HepG2 (cell line): ENCODE results near the gene ADGRE2. TPM values are rescaled to one million over a fixed set of nuclear protein-coding genes. Genes with fewer than 3 reads are reported as not detected.

Source experiments
- ATAC-seq: fragments of 200-7000 bp; cut with Tn5 transposase; 3 replicates; pipeline ENCODE4 v1.9.1; 2020; ENCODE audit warnings: mild to moderate bottlenecking, moderate library complexity
- BruUV-seq: library from RNA; stranded (reverse); fragments of 400-500 nt; replicated peaks from 2 replicates; lab custom pipeline; 2021; lab: Mats Ljungman, UMichigan
- CTCF ChIA-PET: fragments of 300-600 bp; formaldehyde crosslinking; extraction: SDS; loops from one replicate; lab custom pipeline; 2021; ENCODE audit warnings: low total read pairs, inconsistent platforms, low intra/inter-chr PET ratio; lab: Yijun Ruan, JAX
- POLR2A ChIA-PET: fragments of 350-600 bp; sonication (Branson Sonifier 250); formaldehyde crosslinking; loops from one replicate; lab custom pipeline; 2020; ENCODE audit warnings: antibody characterized with exemption, inconsistent platforms; lab: Yijun Ruan, JAX
- DNase-seq: peaks from one replicate; pipeline ENCODE4 v3.0.0-alpha.2; 2015; ENCODE audit warnings: low spot score
- FAIRE-seq: peaks from 3 replicates; lab custom pipeline; 2011; peaks lifted over from hg19 to GRCh38; lab: Jason Lieb, UNC
- H2AFZ ChIP-seq: one replicate; pipeline ENCODE4 v1.6.1; 2011; ENCODE audit warnings: low read length, inconsistent platforms
- H3K27ac ChIP-seq: fragments of 300-600 bp; 3 replicates; pipeline ENCODE4 v1.8.0; 2011; ENCODE audit warnings: mixed run types, mild to moderate bottlenecking, mixed read lengths, low read length, inconsistent platforms; ENCODE audit not compliant: insufficient read depth; ENCODE audit errors: extremely low read length
- H3K27me3 ChIP-seq, 2 experiments: fragments of 200-600 bp in 1 of 2; 2 replicates in 1 of 2; 3 replicates in 1 of 2; pipeline versions ENCODE4 v1.6.0 to v1.8.0; 2011; ENCODE audit warnings: low read length in 2 of 2, mild to moderate bottlenecking in 2 of 2, moderate library complexity in 2 of 2, inconsistent platforms in 1 of 2; ENCODE audit not compliant: insufficient read depth in 2 of 2, control insufficient read depth in 1 of 2
- H3K36me3 ChIP-seq, 2 experiments: fragments of 200-600 bp in 1 of 2; replicated peaks in 1 of 2; 2 replicates in 1 of 2; 3 replicates in 1 of 2; pipeline versions ENCODE4 v1.5.1 to v1.8.0; 2011; ENCODE audit warnings: low read length in 2 of 2, inconsistent platforms in 1 of 2; ENCODE audit not compliant: insufficient read depth in 2 of 2, control insufficient read depth in 1 of 2
- H3K4me1 ChIP-seq: 2 replicates; pipeline ENCODE4 v1.5.1; 2012; ENCODE audit warnings: low read length, inconsistent platforms; ENCODE audit not compliant: insufficient read depth
- H3K4me2 ChIP-seq: 2 replicates; pipeline ENCODE4 v1.6.0; 2011; ENCODE audit warnings: low read depth, low read length, inconsistent platforms
- H3K4me3 ChIP-seq, 3 experiments: fragments of 200-600 bp in 1 of 3; sonication (generic), shearing (Covaris generic) in 1 of 3; replicated peaks in 1 of 3; 2 replicates each; pipeline ENCODE4 v1.5.1; 2011 to 2016; ENCODE audit warnings: low read length in 3 of 3, inconsistent platforms in 2 of 3, low read depth in 2 of 3, mild to moderate bottlenecking in 2 of 3, control low read depth in 1 of 3, mixed read lengths in 1 of 3; ENCODE audit not compliant: insufficient read depth in 1 of 3
- H3K79me2 ChIP-seq: one replicate; pipeline ENCODE4 v1.6.1; 2011; ENCODE audit warnings: low read length, inconsistent platforms; ENCODE audit not compliant: insufficient read depth
- H3K9ac ChIP-seq: 2 replicates; pipeline ENCODE4 v1.6.0; 2011; ENCODE audit warnings: mild to moderate bottlenecking, low read depth, low read length, inconsistent platforms; ENCODE audit not compliant: insufficient read depth
- H3K9me3 ChIP-seq: 2 replicates; pipeline ENCODE4 v1.5.1; 2012; ENCODE audit warnings: mild to moderate bottlenecking, low read length
- H4K20me1 ChIP-seq: 2 replicates; pipeline ENCODE4 v1.6.0; 2011; ENCODE audit warnings: inconsistent platforms, mild to moderate bottlenecking, low read length, moderate library complexity; ENCODE audit not compliant: insufficient read depth
- CHD4 ChIP-seq: fragments of 200-600 bp; sonication (generic); IDR thresholded peaks from 2 replicates; pipeline ENCODE4 v1.7.0; 2017; ENCODE audit warnings: mild to moderate bottlenecking, low read length, borderline replicate concordance
- PLSCR1 ChIP-seq: sonication (generic); formaldehyde crosslinking; IDR thresholded peaks from 2 replicates; pipeline ENCODE4 v1.5.0; 2020; ENCODE audit warnings: missing genetic modification reagents, mild to moderate bottlenecking, borderline replicate concordance
- TCF7L2 ChIP-seq: IDR thresholded peaks from 2 replicates; pipeline ENCODE4 v1.6.1; 2011; ENCODE audit warnings: mild to moderate bottlenecking, low read depth, low read length, moderate library complexity
- XRCC5 ChIP-seq: fragments of 200-400 bp; formaldehyde crosslinking; optimal IDR thresholded peaks from 2 replicates; pipeline ENCODE3; 2017; ENCODE audit warnings: mild to moderate bottlenecking, low read length
- WGBS: methylation state at CpG from one replicate; pipeline ENCODE4 v1.1.6; 2017; ENCODE audit warnings: low lambda C conversion rate; 5-methylcytosine and 5-hydroxymethylcytosine counted together
- in situ Hi-C: cut with HindIII; loops from 2 replicates; pipeline ENCODE4 v1.10.0; 2017; ENCODE audit warnings: low pct_unique_long_range_greater_than_20kb; ENCODE audit not compliant: extremely low pct_ligation_motif_present
- intact Hi-C: fragments of 100-400 bp; cut with micrococcal nuclease; formaldehyde crosslinking; loops from one replicate; pipeline ENCODE4 v1.10.0; 2022; ENCODE audit not compliant: unreplicated experiment
- polyA plus RNA-seq, 8 experiments: library from polyadenylated mRNA; depleted of rRNA in 3 of 8; stranded (reverse) in 7 of 8; unstranded in 1 of 8; fragments of >200 nt; fragmentation: Illumina TruSeq in 4 of 8; extraction: Trizol in 4 of 8; gene quantifications; 2 replicates each; pipeline versions ENCODE4 v1.2.1 to v1.2.3, GENCODE V29; 2011 to 2016; ENCODE audit warnings: low read depth in 4 of 8, missing spikeins in 1 of 8, mixed read lengths in 1 of 8; ENCODE audit not compliant: insufficient read depth in 1 of 8
- total RNA-seq, 5 experiments: library from RNA; depleted of rRNA; stranded (reverse); fragments of >200 nt; fragmentation: Illumina TruSeq; extraction: Trizol; gene quantifications; 2 replicates each; pipeline ENCODE4 v1.2.3, GENCODE V29; 2016; ENCODE audit warnings: low read depth in 1 of 5

ADGRE2 gene
- total and polyA plus RNA-seq, 2 of the 13 experiments (the other 11 are each of a cell fraction or from before 2014, with no cell fraction given) = 0.04 TPM; not detected in 1

- Histone ChIP-seq H3K27me3 (no peaks in the 10 kb centered on the region), H4K20me1 (no peaks in the 10 kb centered on the region), H3K4me2 (no peak overlapping the region), H2AFZ (no peak overlapping the region), H3K36me3 (peaks cover 3 to 30% of the 10 kb centered on the region in 2 experiments; a peak in 4 of 5 replicates), H3K9me3 (no peaks in the 10 kb centered on the region), H3K27ac (no peak overlapping the region), H3K9ac (no peak overlapping the region), H3K4me3 (no peak overlapping the region), H3K79me2 (no peaks in the 10 kb centered on the region), H3K4me1 (peaks cover 9% of the 10 kb centered on the region)
- CTCF ChIA-PET = no interaction called here
- TF ChIP-seq TCF7L2 (no peak), PLSCR1 (CRISPR knock-in tag) (no peak), CHD4 (no peak), XRCC5 (no peak)
- DNase-seq (no peak), FAIRE-seq (no peak), ATAC-seq (no peak)
- POLR2A ChIA-PET = no interaction called here
- in situ Hi-C loops = no loop called here
- intact Hi-C loops = no loop called here
- no TSS peak for BruUV-seq
- 89% methylated on average over 11 of the region's 13 CpGs for WGBS
Measured at GRCh38 chr19:14694641-14695266, 83.6 kb downstream of the ADGRE2 start.
